Liver (tissue), 9 donors: ENCODE data around the gene SLC24A3. TPM values are rescaled to one million over a fixed set of nuclear protein-coding genes. Genes with fewer than 3 reads are reported as not detected.

Experiments used
- DNase-seq: peaks from one replicate; pipeline ENCODE4 v3.0.0-alpha.2; 2017; ENCODE audit warnings: low spot score
- H3K27ac ChIP-seq, 2 donors: one replicate each; pipeline ENCODE4 v1.7.0; 2013; ENCODE audit warnings: inconsistent platforms in 2 of 2, low read length in 2 of 2, control low read depth in 1 of 2, low read depth in 1 of 2, mild to moderate bottlenecking in 1 of 2
- H3K27me3 ChIP-seq, 4 donors: one replicate each; pipeline versions ENCODE4 v1.6.1 to v1.7.0; 2013; ENCODE audit warnings: low read length in 3 of 4, inconsistent platforms in 1 of 4, mild to moderate bottlenecking in 1 of 4, moderate library complexity in 1 of 4; ENCODE audit not compliant: control insufficient read depth in 4 of 4, insufficient read depth in 4 of 4
- H3K36me3 ChIP-seq, 4 donors: one replicate each; pipeline versions ENCODE4 v1.6.1 to v1.7.0; 2013; ENCODE audit warnings: low read length in 3 of 4, mild to moderate bottlenecking in 3 of 4, low read depth in 1 of 4, moderate library complexity in 1 of 4; ENCODE audit not compliant: control insufficient read depth in 4 of 4, insufficient read depth in 3 of 4
- H3K4me1 ChIP-seq, 4 donors: one replicate each; pipeline versions ENCODE4 v1.6.1 to v1.7.0; 2013; ENCODE audit warnings: low read length in 3 of 4, mild to moderate bottlenecking in 3 of 4, moderate library complexity in 1 of 4; ENCODE audit not compliant: control insufficient read depth in 4 of 4, insufficient read depth in 4 of 4
- H3K4me3 ChIP-seq, 3 donors: one replicate each; pipeline versions ENCODE4 v1.6.1 to v1.7.0; 2013; ENCODE audit warnings: low read length in 3 of 3, control low read depth in 1 of 3, low read depth in 1 of 3, mild to moderate bottlenecking in 1 of 3
- H3K9ac ChIP-seq, 2 donors: one replicate each; pipeline ENCODE4 v1.7.0; 2013; ENCODE audit warnings: low read length in 2 of 2, mild to moderate bottlenecking in 2 of 2, moderate library complexity in 2 of 2, control low read depth in 1 of 2, low read depth in 1 of 2
- H3K9me3 ChIP-seq, 4 donors: one replicate each; pipeline versions ENCODE4 v1.6.1 to v1.7.0; 2013; ENCODE audit warnings: low read length in 3 of 4; ENCODE audit not compliant: control insufficient read depth in 4 of 4
- CTCF ChIP-seq: fragments of 150-350 bp; IDR thresholded peaks from 2 replicates; pipeline ENCODE4 v1.5.1; 2017; ENCODE audit warnings: improper control_type of control experiment, low read depth, low read length; ENCODE audit not compliant: missing input control
- EGR1 ChIP-seq, 2 donors: IDR thresholded peaks; 2 replicates each; pipeline ENCODE4 v1.6.1; 2016 to 2018; ENCODE audit warnings: antibody characterized with exemption in 2 of 2, low read depth in 2 of 2
- FOXA1 ChIP-seq: IDR thresholded peaks from 2 replicates; pipeline ENCODE4 v1.6.1; 2016; ENCODE audit warnings: antibody characterized with exemption
- FOXA2 ChIP-seq: IDR thresholded peaks from 2 replicates; pipeline ENCODE4 v1.6.1; 2016; ENCODE audit warnings: antibody characterized with exemption
- GABPA ChIP-seq, 2 donors: IDR thresholded peaks in 1 of 2; conservative IDR thresholded peaks in 1 of 2; 2 replicates each; pipeline ENCODE4 v1.6.1; 2016; ENCODE audit warnings: antibody characterized with exemption in 2 of 2, mild to moderate bottlenecking in 1 of 2, moderate library complexity in 1 of 2
- HNF4A ChIP-seq, 2 donors: conservative IDR thresholded peaks; 2 replicates each; pipeline ENCODE4 v1.6.1; 2016; ENCODE audit warnings: antibody characterized with exemption in 2 of 2, mild to moderate bottlenecking in 2 of 2
- HNF4G ChIP-seq: IDR thresholded peaks from 2 replicates; pipeline ENCODE4 v1.6.1; 2016; ENCODE audit warnings: antibody characterized with exemption
- JUND ChIP-seq, 2 donors: IDR thresholded peaks; 2 replicates each; pipeline ENCODE4 v1.6.1; 2016; ENCODE audit warnings: antibody characterized with exemption in 2 of 2
- MAX ChIP-seq: IDR thresholded peaks from 2 replicates; pipeline ENCODE4 v1.6.1; 2016; ENCODE audit warnings: antibody characterized with exemption
- NR2F2 ChIP-seq: IDR thresholded peaks from 2 replicates; pipeline ENCODE4 v1.6.1; 2016; ENCODE audit warnings: antibody characterized with exemption
- RAD21 ChIP-seq, 2 donors: IDR thresholded peaks; 2 replicates each; pipeline ENCODE4 v1.6.1; 2016; ENCODE audit warnings: antibody characterized with exemption in 2 of 2, mild to moderate bottlenecking in 2 of 2
- REST ChIP-seq: IDR thresholded peaks from 2 replicates; pipeline ENCODE4 v1.6.1; 2016; ENCODE audit warnings: antibody characterized with exemption, mild to moderate bottlenecking
- RXRA ChIP-seq, 2 donors: IDR thresholded peaks; 2 replicates each; pipeline ENCODE4 v1.6.1; 2017 to 2018; ENCODE audit warnings: antibody characterized with exemption in 2 of 2, mild to moderate bottlenecking in 1 of 2
- SP1 ChIP-seq: IDR thresholded peaks from 2 replicates; pipeline ENCODE4 v1.6.1; 2018; ENCODE audit warnings: antibody characterized with exemption, mild to moderate bottlenecking
- TAF1 ChIP-seq: conservative IDR thresholded peaks from 2 replicates; pipeline ENCODE4 v1.6.1; 2016; ENCODE audit warnings: antibody characterized with exemption, mild to moderate bottlenecking
- YY1 ChIP-seq: IDR thresholded peaks from 2 replicates; pipeline ENCODE4 v1.6.1; 2016; ENCODE audit warnings: antibody characterized with exemption, mild to moderate bottlenecking
- WGBS: extraction: QIAGEN DNeasy Blood & Tissue Kit; methylation state at CpG from one replicate; pipeline ENCODE4 v1.1.7; 2013; 5-methylcytosine and 5-hydroxymethylcytosine counted together
- polyA plus RNA-seq, 2 donors: library from polyadenylated mRNA; stranded (reverse) in 1 of 2; unstranded in 1 of 2; fragments of 200-250 nt in 1 of 2; fragments of >200 nt in 1 of 2; fragmentation: Nextera tagmentation in 1 of 2; extraction: Ambion mirVana in 1 of 2; gene quantifications; one replicate each; pipeline versions ENCODE4 v1.2.1 to v1.2.3, GENCODE V29; 2013 to 2015
- total RNA-seq, 2 donors: library from RNA; depleted of rRNA; stranded (reverse); fragments of >200 nt; gene quantifications; one replicate each; pipeline ENCODE4 v1.2.3, GENCODE V29; 2014
- TF ChIP-seq, protein P1 (sequence below): IDR thresholded peaks from 2 replicates; pipeline ENCODE4 v1.6.1; 2016; ENCODE audit warnings: antibody characterized with exemption
- TF ChIP-seq, protein P2 (sequence below): IDR thresholded peaks from 2 replicates; pipeline ENCODE4 v1.6.1; 2016; ENCODE audit warnings: antibody characterized with exemption
- donor health status: healthy.
- donor health status: healthy.
- donor health status: healthy.
- donor health status: healthy.
- donor health status: healthy.

The SLC24A3 gene
- total RNA-seq (1 to 10 TPM in 1 of 2 donors, under 1 TPM in 1; 0.50 to 1.8 TPM), polyA plus RNA-seq (under 1 TPM; 0.28 to 0.43 TPM)

GRCh38 chr20:19212469-19212815 lies at the start of gene SLC24A3:
Gene SLC24A3, plus strand, starts transcription at chr20:19212642.
- Histone ChIP-seq H3K36me3 (no peaks in the 10 kb centered on the region), H3K9me3 (no peaks in the 10 kb centered on the region), H3K9ac (no peak within 1 kb of the TSS), H3K27me3 (peaks cover 0 to 9% (median 5%) of the 10 kb centered on the region in 4 donors), H3K4me1 (peaks cover 0 to 13% (median 5%) of the 10 kb centered on the region in 4 donors), H3K27ac (no peak within 1 kb of the TSS), H3K4me3 (peak within 1 kb of the TSS in 1 of 3 donors; percentile 46)
- DNase-seq = peak; percentile 48
- WGBS = 2% methylated on average over 61 of the region's 61 CpGs
- TF ChIP-seq FOXA1 (no peak), FOXA2 (no peak), EGR1 (IDR thresholded peaks at IDR 0.05; ENCODE audit: low read depth in 2 of 2) (no peak), MAX (no peak), RXRA (IDR thresholded peaks at IDR 0.05) (no peak), NR2F2 (no peak), RAD21 (IDR thresholded peaks at IDR 0.05) (no peak), SP1 (no peak), GABPA (IDR thresholded peaks at IDR 0.05 in 1 of 2, conservative IDR thresholded peaks at IDR 0.05 in 1 of 2) (no peak), YY1 (no peak), HNF4A (conservative IDR thresholded peaks at IDR 0.05) (no peak), REST (no peak), CTCF (no peak), TAF1 (no peak), HNF4G (no peak), JUND (IDR thresholded peaks at IDR 0.05) (no peak)
- TF ChIP-seq, protein P1, sequence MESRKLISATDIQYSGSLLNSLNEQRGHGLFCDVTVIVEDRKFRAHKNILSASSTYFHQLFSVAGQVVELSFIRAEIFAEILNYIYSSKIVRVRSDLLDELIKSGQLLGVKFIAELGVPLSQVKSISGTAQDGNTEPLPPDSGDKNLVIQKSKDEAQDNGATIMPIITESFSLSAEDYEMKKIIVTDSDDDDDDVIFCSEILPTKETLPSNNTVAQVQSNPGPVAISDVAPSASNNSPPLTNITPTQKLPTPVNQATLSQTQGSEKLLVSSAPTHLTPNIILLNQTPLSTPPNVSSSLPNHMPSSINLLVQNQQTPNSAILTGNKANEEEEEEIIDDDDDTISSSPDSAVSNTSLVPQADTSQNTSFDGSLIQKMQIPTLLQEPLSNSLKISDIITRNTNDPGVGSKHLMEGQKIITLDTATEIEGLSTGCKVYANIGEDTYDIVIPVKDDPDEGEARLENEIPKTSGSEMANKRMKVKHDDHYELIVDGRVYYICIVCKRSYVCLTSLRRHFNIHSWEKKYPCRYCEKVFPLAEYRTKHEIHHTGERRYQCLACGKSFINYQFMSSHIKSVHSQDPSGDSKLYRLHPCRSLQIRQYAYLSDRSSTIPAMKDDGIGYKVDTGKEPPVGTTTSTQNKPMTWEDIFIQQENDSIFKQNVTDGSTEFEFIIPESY = no peak
- TF ChIP-seq, protein P2, sequence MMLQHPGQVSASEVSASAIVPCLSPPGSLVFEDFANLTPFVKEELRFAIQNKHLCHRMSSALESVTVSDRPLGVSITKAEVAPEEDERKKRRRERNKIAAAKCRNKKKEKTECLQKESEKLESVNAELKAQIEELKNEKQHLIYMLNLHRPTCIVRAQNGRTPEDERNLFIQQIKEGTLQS = no peak
